DMS79 (cell line): ENCODE data around the gene STRA8.
"Not testable (repeated sequence)": the region's sequence is repeated elsewhere in the genome, so short reads cannot be mapped to it uniquely, and the experiment has no call there.

Experiments used
- DNase-seq: peaks from one replicate; lab custom pipeline; 2025; lab: John Stamatoyannopoulos, UW

Gene STRA8

DNA sequence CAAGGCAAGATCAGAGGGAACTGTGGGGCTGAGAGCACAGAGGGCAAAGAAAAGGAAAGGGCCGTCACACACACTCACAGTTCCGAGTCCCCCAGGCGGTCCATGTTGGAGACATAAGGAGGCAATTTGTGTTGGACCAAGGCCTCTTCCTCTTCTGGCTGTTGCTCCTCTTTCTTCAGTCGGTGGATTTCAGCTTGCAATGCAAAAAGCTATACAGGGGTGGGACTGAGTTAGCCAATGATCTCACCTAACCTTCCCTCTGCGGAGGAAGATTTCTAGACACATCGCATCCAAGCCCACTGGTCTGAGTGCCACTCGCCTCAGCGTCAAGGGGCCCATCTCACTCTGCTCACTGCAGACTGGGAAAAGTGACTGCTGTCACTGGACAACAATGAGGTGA is 27.8 kb upstream of the STRA8 start:
- no peak for DNase-seq

- no peak for DNase-seq
Measured at GRCh38 chr7:135206941-135207391, 26.7 kb upstream of the STRA8 start.

DNA sequence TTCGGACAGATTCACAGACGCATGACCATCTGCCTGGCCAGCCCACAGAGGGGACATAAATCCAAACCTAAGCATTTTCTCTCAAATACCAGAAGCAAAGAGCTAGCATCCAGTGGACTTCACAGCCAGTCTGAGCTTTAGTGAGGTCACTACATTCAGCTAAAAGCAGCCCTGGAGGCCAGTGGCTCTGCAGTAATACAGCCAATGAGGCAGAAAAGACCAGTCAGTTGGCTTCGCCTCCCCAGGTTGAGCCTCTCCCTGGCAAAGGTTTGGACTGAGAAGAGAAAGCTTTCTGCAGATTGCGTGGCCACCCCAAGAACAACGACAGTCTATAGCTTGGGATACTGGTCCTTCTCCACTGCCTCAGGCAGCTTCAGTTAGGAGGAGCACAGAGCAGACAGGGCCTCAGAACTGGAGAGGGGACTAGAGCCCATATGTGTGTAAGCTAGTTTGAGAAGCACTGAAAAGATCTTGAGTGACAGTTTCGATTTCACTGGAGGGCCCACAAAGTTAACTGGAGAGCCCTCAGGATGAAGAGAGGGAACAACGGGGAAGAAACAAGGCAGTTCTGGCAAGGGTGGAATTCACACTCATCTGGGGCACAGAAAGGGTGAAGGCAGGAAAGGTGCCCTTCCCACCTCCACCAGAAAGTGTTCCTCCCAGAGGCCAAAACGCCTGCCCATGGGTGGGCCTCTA is 26.1 kb upstream of the STRA8 start:
- no peak for DNase-seq

- no peak for DNase-seq
Measured at GRCh38 chr7:135208102-135208793, 25.4 kb upstream of the STRA8 start.

DNA sequence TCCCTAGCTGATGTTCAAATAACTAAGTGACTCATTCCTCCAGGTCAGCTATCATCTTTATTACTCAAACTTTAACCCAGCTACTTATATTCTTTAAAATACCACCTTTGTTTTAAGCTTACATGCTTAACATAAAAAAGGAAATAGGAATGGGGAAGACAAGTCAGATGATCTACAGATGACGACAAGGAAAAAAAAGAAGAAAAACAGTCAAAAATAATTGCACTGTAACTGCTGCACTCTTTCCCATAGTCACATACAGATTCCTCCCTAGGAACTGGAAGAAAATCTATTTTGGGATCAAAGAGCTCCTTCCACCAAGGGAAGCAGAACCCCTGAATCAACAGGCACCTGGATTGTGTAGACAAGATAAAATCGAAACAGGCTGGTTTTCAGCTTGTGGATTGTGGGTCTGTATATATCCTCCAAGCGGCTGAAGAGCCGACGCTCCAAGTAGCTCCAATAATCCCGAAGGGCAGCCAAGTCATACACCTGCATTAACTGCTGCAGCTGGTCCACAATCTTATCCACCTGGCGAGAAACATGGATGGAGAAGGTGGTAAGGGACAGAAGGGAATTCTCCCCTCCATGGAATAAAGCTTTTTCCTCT is 24.3 kb upstream of the STRA8 start:
- no peak for DNase-seq

GRCh38 chr7:135210888-135211178 is 22.8 kb upstream of the STRA8 start:
- DNase-seq, result peak; percentile 19

- DNase-seq, result peak; percentile 86
Measured at GRCh38 chr7:135211179-135211945, 22.3 kb upstream of the STRA8 start, which contains the start of gene WDR91. Gene WDR91, minus strand, starts transcription at chr7:135211526. Its CDS starts 24 bp downstream, at chr7:135211502.

DNA sequence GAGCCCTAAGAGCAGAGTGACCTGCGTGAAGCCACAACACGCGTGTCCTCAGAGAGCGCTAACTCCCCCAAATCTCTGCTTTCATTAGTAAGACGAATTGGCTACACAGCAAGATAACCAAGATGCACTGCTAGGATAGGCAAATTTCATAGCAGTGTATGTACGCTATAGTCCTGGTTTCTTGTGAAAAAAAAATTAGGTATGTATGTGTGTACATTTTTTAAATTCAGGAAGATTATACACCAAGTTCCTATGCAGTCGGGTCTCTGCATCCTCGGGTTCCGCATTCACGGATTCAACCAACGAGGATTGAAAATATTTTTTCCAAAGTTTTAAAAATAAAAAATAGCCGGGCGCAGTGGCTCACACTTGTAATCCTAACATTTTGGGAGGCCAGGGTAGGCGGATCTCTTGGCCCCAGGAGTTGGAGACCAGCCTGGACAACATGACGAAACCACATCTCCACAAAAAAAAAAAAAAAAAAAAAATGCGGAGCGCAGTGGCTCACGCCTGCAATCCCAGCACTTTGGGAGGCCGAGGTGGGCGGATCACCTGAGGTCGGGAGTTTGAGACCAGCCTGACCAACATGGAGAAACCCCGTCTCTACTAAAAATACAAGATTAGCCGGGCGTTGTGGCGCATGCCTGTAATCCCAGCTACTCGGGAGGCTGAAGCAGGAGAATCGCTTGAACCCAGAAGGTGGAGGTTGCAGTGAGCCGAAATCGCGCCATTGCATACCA is 21.5 kb upstream of the STRA8 start:
- not testable (repeated sequence) for DNase-seq

- no peak for DNase-seq
Measured at GRCh38 chr7:135213831-135214230, 19.8 kb upstream of the STRA8 start.

DNA sequence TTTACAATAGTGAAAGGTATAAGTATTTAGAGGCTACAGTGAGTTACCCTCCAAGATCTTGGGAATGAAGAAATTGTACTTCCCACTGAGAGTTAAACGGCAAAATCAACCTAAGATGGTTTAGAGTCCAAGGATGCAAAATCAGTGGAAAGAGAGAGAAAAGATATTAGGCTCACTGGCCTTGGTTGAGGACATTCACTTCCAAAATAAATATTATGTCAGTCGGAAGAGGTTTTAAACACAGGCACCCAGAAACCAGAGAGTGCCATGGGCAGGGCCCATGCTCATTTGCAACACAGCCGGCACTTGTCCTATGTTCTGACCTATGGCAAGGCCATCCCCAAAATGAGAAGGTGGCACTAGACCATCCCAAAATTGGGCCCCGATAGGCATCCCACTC is 18.5 kb upstream of the STRA8 start:
- DNase-seq, result no peak

GRCh38 chr7:135215698-135216097 is 17.9 kb upstream of the STRA8 start:
- no peak for DNase-seq

DNA sequence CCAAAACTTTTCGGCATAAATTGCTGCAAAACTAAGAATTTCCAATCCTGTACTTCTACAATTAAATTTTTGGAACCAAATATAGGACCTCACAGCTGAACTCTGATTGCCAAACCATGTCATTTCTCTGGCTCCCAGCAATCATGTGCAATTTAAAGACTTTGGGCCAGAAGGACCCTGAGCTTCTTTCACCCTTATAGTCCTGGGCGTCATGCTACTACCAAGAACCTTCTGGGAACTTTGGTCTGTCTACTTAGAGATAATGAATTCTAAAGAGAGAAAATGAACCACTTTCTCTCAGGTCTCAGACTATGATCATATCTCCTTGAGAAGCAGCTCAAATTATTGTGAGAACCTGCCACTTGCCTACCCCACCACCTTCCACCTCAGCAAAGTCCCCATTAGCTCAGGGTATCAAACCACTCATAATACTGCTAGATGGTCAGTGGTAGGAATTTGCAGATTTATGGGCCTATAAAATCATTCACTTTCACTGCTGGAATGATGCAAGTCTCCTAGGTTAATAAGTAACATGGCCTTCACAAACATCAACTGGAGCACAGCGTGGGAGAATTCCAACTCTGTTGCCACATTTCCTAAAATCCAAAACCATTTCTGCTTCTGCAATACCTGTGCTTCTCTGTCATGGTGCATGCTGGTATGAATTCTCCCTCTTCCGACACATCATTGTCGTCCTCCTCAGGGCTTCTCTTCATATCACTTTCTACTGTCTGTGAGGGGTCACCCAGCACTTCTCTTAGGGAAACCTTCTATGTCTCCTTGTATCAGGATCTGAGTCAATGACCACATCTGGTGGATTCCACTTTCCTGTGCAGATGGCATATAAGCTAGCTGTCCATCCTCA is 15.8 kb upstream of the STRA8 start:
- DNase-seq, result no peak

GRCh38 chr7:135224027-135224426 is 9.6 kb upstream of the STRA8 start:
- DNase-seq, result no peak

DNA sequence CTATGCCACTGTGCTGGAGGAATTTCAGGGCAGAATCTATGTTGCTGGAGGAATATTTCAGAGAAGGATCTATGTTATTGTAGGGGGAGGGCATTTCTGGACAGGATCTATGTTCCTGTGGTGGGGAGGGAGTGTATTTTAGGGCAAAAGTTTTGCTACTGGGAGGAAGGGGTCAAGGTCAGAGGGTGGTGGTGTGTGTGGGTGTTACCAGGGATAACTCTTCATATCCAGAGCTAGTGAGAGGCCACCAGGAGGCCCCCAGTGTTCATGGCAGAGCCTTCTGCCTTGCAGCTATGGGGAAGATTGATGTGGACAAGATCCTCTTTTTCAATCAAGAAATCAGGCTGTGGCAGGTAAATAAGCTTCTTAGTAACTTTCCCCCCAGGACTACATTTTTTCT is 2.0 kb upstream of the STRA8 start:
- DNase-seq, result no peak

DNA sequence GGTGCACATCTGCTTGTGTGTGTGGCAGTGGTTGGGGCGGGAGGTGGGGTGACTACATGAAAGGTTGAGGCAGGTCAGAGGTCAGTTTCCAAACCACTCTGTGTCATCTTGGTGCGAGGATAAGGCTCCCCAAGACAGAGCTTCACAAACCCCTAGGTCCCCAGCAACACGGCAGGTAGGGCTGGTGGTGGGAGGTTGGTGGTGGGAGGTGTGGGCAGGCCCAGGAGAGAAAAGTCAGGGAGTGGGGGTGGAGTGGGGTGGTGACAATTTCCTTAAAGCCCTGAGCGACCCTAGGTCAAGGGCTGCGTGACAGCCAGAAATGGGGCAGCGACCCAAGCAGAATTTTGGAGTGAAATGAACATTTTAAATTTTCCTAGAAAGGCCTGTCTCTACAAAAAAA is 1.6 kb upstream of the STRA8 start:
- no peak for DNase-seq

GRCh38 chr7:135232720-135233119 is 918 bp upstream of the STRA8 start:
- DNase-seq, result no peak

DNA sequence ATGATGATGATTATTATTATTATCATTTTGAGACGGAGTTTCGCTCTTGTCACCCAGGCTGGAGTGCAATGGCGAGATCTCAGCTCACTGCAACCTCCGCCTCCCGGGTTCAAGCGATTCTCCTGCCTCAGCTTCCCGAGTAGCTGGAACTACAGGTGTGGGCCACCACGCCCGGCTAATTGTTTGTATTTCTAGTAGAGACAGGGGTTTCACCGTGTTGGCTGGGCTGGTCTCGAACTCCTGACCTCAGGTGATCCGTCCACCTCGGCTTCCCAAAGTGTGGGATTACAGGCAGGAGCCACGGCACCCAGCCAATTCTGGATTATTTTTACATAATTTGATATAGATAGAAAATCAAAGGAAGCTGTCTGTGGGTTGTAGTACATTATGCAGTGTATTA is 457 bp downstream of the STRA8 start:
- not testable (repeated sequence) for DNase-seq

DNA sequence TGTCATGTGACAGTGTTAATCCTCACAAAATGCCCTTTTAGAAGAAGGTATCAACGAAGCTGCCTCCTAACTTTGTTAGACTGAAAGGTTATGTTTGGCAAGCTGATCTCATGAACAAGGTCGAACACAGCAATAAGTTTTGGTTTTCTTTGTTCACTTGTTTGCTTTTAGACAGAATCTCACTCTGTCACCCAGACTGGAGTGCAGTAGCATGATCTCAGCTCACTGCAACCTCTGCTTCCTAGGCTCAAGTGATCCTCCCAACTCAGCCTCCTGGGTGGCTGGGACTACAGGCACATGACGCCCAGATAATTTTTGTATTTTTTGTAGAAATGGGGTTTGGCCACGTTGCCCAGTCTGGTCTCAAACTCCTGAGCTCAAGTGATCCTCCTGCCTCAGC is 1.1 kb downstream of the STRA8 start:
- no peak for DNase-seq

- DNase-seq, result no peak
Measured at GRCh38 chr7:135235841-135236240, 2.2 kb downstream of the STRA8 start.

DNA sequence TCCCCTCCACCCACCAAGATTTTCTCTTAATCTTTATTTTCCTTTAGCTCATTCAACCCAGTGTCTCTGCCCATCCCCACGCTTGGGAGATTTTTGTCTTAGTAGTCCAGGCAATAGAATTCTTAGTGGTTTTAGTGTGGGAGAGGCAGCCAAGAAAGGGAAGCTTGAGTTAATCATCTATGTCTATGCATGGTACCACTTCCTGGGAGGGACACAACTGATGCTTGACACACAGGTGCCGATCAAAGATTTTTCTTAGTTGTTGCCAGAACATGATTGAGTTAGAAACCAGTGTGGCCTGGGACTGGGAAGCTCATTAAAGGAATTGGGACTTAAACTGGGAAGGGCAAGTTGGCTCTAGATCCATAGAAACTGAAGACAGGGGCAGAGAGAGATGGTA is 3.1 kb downstream of the STRA8 start:
- no peak for DNase-seq
